HG03439 (cell line): Measurements from ENCODE around the gene CCL25.

Experiments used
- ATAC-seq: cut with Tn5 transposase; IDR thresholded peaks from one replicate; pipeline ENCODE4 v1.9.1; 2021; ENCODE audit warnings: mild to moderate bottlenecking, moderate library complexity; ENCODE audit not compliant: unreplicated experiment

The CCL25 gene

DNA sequence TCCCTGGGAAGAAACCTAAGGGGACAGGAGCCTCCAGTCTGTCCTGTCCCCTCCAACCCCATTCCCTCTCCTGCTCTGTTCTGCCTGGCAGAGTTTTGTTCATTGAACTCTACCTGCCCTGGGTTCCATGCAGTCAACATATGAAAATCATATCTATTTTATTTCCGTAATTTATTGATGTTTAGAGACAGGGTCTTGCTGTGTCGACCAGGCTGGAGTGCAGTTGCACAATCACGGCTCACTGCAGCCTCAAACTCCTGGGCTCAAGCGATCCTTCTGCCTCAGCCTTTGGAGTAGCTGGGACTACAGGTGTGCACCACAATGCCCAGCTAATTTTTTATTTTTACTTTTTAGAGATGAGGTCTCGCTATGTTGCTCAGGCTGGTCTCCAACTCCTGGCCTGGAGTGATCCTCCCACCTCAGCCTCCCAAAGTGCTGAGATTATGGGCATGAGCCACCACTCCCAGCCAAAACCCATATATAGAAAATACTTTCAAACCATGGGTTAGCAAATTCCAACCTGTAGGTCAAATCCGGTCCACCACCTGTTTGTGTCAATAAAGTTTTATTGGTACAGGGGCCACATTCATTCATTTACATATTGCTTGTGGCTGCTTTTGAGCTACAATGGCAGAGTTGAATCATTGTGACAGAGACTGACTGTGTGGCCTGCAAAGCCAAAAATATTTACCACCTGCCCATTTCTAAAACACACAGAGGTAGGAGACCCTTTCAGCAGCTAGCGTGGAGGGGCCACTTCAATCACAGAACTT lies 57.5 kb downstream of the CCL25 start:
- no peak for ATAC-seq

DNA sequence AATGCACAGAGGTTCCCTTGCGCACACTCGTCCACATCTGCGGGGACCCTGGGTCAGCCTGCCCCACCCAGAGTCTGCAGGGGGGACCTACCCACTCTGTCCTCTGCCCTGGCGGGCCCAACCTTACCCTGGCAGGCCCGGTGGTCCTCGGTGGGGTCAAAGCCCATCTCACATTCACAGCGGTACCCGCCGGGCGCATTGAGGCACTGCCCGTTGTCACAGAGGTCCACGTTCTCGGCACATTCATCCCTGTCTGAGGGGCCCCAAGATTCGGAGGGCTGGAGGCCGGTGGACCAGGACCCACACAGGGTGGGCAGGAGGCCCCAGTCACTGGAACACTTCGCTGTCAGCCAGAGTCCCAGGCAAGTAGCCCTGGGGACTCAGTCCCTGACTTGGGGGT lies 58.4 kb downstream of the CCL25 start:
- ATAC-seq = no peak

DNA sequence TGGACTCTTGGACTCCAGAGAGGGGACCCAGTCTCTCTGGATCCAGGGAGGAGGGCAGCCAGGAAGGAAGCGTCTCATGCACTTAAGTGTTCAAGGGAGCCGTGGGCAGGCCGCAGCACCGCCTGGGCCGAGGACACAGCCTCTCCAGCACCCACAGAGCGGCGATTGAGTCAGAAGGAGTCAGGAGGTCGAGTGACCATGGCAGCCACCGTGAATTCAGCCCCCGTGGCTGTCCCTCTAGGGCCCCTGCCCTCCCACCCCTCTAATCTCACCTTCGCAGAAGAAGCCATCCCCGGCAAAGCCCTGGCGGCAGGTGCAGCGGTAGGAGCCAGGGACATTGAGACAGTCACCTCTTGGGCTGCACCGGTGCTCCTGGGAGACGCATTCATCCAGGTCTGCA lies 58.8 kb downstream of the CCL25 start:
- no peak for ATAC-seq
